Spleen (tissue), 11 donors: Measurements from ENCODE around the gene AKT3. TPM values are rescaled to one million over a fixed set of nuclear protein-coding genes. Genes with fewer than 3 reads are reported as not detected.

Experiments used
- DNase-seq: peaks from one replicate; pipeline ENCODE4 v3.0.0-alpha.2; 2020
- H3K27ac ChIP-seq, 8 donors: fragments of 200-600 bp; sonication (generic) in 7 of 8; 1 replicate in 4 of 8; 2 replicates in 4 of 8; pipeline versions ENCODE4 v1.5.0 to v1.8.0; 2016 to 2021; ENCODE audit warnings: inconsistent platforms in 4 of 8, mild to moderate bottlenecking in 4 of 8, moderate library complexity in 1 of 8
- H3K27me3 ChIP-seq, 7 donors: fragments of 200-600 bp; sonication (generic) in 6 of 7; replicated peaks in 1 of 7; 1 replicate in 4 of 7; 2 replicates in 3 of 7; pipeline versions ENCODE4 v1.5.0 to v1.8.0; 2016 to 2021; ENCODE audit warnings: inconsistent platforms in 3 of 7, mild to moderate bottlenecking in 1 of 7
- H3K36me3 ChIP-seq, 6 donors: fragments of 200-600 bp; sonication (generic) in 5 of 6; 1 replicate in 4 of 6; 2 replicates in 2 of 6; pipeline versions ENCODE4 v1.5.0 to v1.8.0; 2016 to 2021; ENCODE audit warnings: inconsistent platforms in 2 of 6
- H3K4me1 ChIP-seq, 6 donors: fragments of 200-600 bp; sonication (generic) in 5 of 6; 1 replicate in 3 of 6; 2 replicates in 3 of 6; pipeline versions ENCODE4 v1.5.0 to v1.8.0; 2016 to 2021; ENCODE audit warnings: inconsistent platforms in 3 of 6
- H3K4me3 ChIP-seq, 8 donors: fragments of 200-600 bp; sonication (generic) in 7 of 8; 1 replicate in 4 of 8; 2 replicates in 4 of 8; pipeline versions ENCODE4 v1.5.0 to v1.8.0; 2016 to 2021; ENCODE audit warnings: inconsistent platforms in 4 of 8, mild to moderate bottlenecking in 4 of 8, moderate library complexity in 2 of 8
- H3K9me3 ChIP-seq, 8 donors: fragments of 200-600 bp; sonication (generic) in 7 of 8; 1 replicate in 4 of 8; 2 replicates in 4 of 8; pipeline versions ENCODE4 v1.5.0 to v1.8.0; 2016 to 2021; ENCODE audit warnings: inconsistent platforms in 4 of 8
- CTCF ChIP-seq, 11 experiments: fragments of 200-600 bp in 7 of 11; fragments of 450-650 bp in 4 of 11; sonication (generic) in 4 of 11; IDR thresholded peaks in 8 of 11; conservative IDR thresholded peaks in 3 of 11; 1 replicate in 7 of 11; 2 replicates in 4 of 11; pipeline versions ENCODE4 v1.4.0 to v1.8.0; 2016 to 2021; ENCODE audit warnings: antibody characterized with exemption in 11 of 11, inconsistent platforms in 4 of 11, mild to moderate bottlenecking in 1 of 11
- POLR2A ChIP-seq, 3 donors: fragments of 450-650 bp; IDR thresholded peaks; one replicate each; pipeline ENCODE4 v1.5.1; 2017; ENCODE audit warnings: antibody characterized with exemption in 3 of 3, mild to moderate bottlenecking in 1 of 3
- POLR2AphosphoS5 ChIP-seq, 3 donors: sonication (generic); formaldehyde crosslinking; IDR thresholded peaks; one replicate each; pipeline ENCODE4 v1.5.1; 2017; ENCODE audit warnings: antibody characterized with exemption in 3 of 3
- WGBS, 5 donors: extraction: QIAGEN DNeasy Blood & Tissue Kit in 3 of 5; methylation state at CpG; one replicate each; pipeline versions ENCODE4 v1.1.5 to v1.1.7; 2013 to 2018; 5-methylcytosine and 5-hydroxymethylcytosine counted together
- intact Hi-C: fragments of 100-400 bp; cut with DNase I; formaldehyde crosslinking; loops from one replicate; pipeline ENCODE4 v1.15.0; 2023; ENCODE audit warnings: low total_unique reads
- polyA plus RNA-seq, 3 donors: library from polyadenylated mRNA; stranded (reverse); fragments of 200-250 nt; gene quantifications; one replicate each; pipeline ENCODE4 v1.2.1, GENCODE V29; 2013
- total RNA-seq, 7 donors: library from RNA; depleted of rRNA in 3 of 7; stranded (reverse); fragments of >200 nt in 3 of 7; fragmentation: NEBNext Ultra II Directional in 4 of 7; extraction: Animal tissue kit (Norgen Biotek cat#: 25700) in 4 of 7; gene quantifications; one replicate each; pipeline versions ENCODE4 v1.1.0 to v1.2.1, GENCODE V29; 2016 to 2021
- donor health status: healthy with polysubstance abuse.
- donor health status: DM: no; HTN: no; CAD: no; lungs with moderate emphysema.
- donor health status: DM: no; HTN: no; CAD: no.
- donor health status: Bipolar disorder and iron deficiency.
- donor health status: healthy.
- donor health status: DM: no; HTN: no; CAD: no.
- donor health status: DM: yes; HTN: yes; CAD: no.

The AKT3 gene
- total and polyA plus RNA-seq, 10 donors: 4.3 to 91.3 (median 46.4) TPM

- Histone ChIP-seq H3K4me3 (no peak overlapping the region), H3K9me3 (no peaks in the 10 kb centered on the region), H3K27me3 (no peaks in the 10 kb centered on the region), H3K4me1 (no peaks in the 10 kb centered on the region), H3K27ac (no peak overlapping the region), H3K36me3 (peaks cover 0 to 59% (median 11%) of the 10 kb centered on the region in 6 donors)
- no peak for DNase-seq
- 91 to 98% (median 93%) methylated on average over 3 of the region's 3 CpGs for WGBS, 5 donors
- intact Hi-C loops: no loop called here
- TF ChIP-seq POLR2AphosphoS5 (IDR thresholded peaks at IDR 0.05): no peak
- TF ChIP-seq CTCF (IDR thresholded peaks at IDR 0.05 in 8 of 11, conservative IDR thresholded peaks at IDR 0.05 in 3 of 11): no peak
- TF ChIP-seq POLR2A (IDR thresholded peaks at IDR 0.05): no peak
Measured at GRCh38 chr1:243547891-243548290, 302.2 kb downstream of the AKT3 start.

DNA sequence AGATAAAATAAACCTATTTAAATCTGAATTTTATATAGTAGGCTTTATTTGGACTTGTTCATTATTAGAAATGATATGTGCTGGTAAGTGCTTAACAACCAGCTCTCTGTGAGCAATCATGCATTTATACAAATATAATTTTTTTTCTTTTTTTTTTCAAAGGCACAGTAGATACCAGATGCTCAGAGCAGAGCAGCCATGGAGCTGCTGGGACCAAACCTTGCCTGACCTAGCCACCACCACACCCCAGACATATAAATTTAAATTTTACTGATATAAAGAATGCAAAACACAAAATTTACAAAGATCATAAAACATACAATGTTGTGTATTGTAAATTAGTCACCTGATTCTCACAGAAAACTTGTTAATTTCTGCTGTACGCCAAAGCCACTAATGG, 303.6 kb downstream of the AKT3 start:
- H3K4me1 ChIP-seq: no peaks in the 10 kb centered on the region
- no peak for DNase-seq
- no peaks in the 10 kb centered on the region for H3K27me3 ChIP-seq
- 0% methylated on average over 1 of the region's 1 CpG for WGBS, 5 donors
- H3K4me3 ChIP-seq: no peak overlapping the region
- H3K9me3 ChIP-seq: no peaks in the 10 kb centered on the region
- peaks cover 0 to 52% (median 11%) of the 10 kb centered on the region in 6 donors for H3K36me3 ChIP-seq
- intact Hi-C loops: no loop called here
- TF ChIP-seq CTCF (IDR thresholded peaks at IDR 0.05 in 8 of 11, conservative IDR thresholded peaks at IDR 0.05 in 3 of 11): no peak
- TF ChIP-seq POLR2A (IDR thresholded peaks at IDR 0.05): no peak
- no peak for TF ChIP-seq POLR2AphosphoS5 (IDR thresholded peaks at IDR 0.05)
- no peak overlapping the region for H3K27ac ChIP-seq

- Histone ChIP-seq H3K4me1 (no peaks in the 10 kb centered on the region), H3K27ac (no peak overlapping the region), H3K27me3 (no peaks in the 10 kb centered on the region), H3K4me3 (no peak overlapping the region), H3K9me3 (no peaks in the 10 kb centered on the region), H3K36me3 (peaks cover 0 to 39% (median 11%) of the 10 kb centered on the region in 6 donors)
- intact Hi-C loops: no loop called here
- TF ChIP-seq POLR2AphosphoS5 (IDR thresholded peaks at IDR 0.05) (no peak), POLR2A (IDR thresholded peaks at IDR 0.05) (no peak), CTCF (IDR thresholded peaks at IDR 0.05 in 8 of 11, conservative IDR thresholded peaks at IDR 0.05 in 3 of 11) (no peak)
- WGBS, 5 donors: 82 to 92% (median 84%) methylated on average over 2 of the region's 2 CpGs
- no peak for DNase-seq
Measured at GRCh38 chr1:243543501-243543900, 306.5 kb downstream of the AKT3 start.

DNA sequence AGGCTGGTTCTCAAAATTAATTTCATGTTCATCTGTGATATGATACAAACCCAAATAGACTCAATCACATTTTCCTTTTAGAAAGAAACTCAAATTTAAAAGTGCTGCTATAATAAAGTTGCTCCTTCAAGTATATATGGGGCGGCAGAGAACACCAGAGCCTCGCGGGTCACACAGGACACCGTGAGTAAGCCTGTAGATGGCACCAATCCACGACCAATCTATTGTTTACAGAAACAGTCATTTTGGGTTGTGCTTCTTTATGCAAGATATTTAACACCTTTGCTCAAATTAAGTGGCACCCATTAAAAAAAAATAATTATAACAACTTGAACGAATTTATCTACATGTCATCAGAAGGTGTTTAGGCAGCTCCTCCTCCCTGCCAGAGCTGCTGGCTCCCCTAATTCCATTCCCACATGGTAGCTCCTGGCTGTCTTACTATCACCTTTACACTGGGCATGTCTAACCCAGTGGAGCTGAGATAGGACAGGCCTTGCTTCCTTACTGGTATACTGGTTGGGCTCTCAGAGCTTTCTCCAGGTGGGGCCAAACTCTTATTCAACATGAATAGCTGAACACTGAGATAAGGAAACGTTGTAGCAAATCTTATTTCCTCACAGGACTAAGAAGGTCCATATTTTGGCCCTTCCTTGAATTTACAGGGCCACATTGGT, 307.2 kb downstream of the AKT3 start:
- no peaks in the 10 kb centered on the region for H3K27me3 ChIP-seq
- H3K9me3 ChIP-seq: no peaks in the 10 kb centered on the region
- no peak overlapping the region for H3K27ac ChIP-seq
- 72 to 83% (median 79%) methylated on average over 7 of the region's 7 CpGs for WGBS, 5 donors
- intact Hi-C loops: no loop called here
- H3K4me3 ChIP-seq: no peak overlapping the region
- TF ChIP-seq POLR2A (IDR thresholded peaks at IDR 0.05) (no peak), POLR2AphosphoS5 (IDR thresholded peaks at IDR 0.05) (no peak), CTCF (IDR thresholded peaks at IDR 0.05 in 8 of 11, conservative IDR thresholded peaks at IDR 0.05 in 3 of 11) (no peak)
- H3K4me1 ChIP-seq: no peaks in the 10 kb centered on the region
- peaks cover 0 to 38% (median 11%) of the 10 kb centered on the region in 6 donors for H3K36me3 ChIP-seq
- DNase-seq: no peak
